ENCODE measurements around the gene ZCCHC3.
"Not testable (repeated sequence)": the region's sequence is repeated elsewhere in the genome, so short reads cannot be mapped to it uniquely, and the experiment has no call there.

Gene ZCCHC3, protein sequence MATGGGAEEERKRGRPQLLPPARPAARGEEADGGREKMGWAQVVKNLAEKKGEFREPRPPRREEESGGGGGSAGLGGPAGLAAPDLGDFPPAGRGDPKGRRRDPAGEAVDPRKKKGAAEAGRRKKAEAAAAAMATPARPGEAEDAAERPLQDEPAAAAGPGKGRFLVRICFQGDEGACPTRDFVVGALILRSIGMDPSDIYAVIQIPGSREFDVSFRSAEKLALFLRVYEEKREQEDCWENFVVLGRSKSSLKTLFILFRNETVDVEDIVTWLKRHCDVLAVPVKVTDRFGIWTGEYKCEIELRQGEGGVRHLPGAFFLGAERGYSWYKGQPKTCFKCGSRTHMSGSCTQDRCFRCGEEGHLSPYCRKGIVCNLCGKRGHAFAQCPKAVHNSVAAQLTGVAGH

DNA sequence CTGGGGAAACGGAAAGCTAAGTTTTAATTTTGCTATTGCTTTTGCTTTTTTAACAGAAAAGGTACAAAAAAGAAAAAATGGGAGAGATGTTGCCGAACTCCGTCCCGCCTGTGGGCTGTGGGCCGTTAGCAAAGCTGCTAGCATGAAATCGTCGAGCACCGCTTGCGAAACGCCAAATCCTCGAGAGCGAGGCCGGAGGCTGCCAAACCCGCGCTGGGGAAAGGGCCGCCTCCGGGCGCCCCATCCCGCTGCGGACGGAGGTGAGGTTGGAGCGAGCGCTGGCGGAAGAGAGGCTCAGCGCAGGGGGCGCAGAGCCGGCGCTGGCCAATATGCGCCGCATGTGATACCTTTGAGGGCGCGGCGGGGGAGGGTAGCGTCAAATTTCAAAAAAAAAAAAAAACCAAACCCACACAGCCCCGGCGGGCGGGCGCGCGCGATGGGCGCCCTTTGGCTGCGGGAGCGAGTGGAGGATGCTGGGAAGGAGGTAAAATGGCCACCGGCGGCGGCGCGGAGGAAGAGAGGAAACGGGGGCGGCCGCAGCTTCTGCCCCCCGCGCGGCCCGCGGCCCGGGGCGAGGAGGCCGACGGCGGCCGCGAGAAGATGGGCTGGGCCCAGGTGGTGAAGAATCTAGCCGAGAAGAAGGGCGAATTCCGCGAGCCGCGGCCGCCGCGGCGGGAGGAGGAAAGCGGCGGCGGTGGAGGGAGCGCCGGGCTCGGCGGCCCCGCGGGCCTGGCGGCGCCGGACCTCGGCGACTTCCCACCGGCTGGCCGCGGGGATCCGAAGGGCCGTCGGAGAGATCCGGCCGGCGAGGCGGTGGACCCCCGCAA, at the start of gene ZCCHC3:
Gene ZCCHC3, plus strand, starts transcription at position 473 of the 827 bp plus-strand sequence. Its CDS starts 17 bp downstream, at position 490.
- peak; percentile 72 for DNase-seq (ENCODE audit: low read depth, low spot score)

DNA sequence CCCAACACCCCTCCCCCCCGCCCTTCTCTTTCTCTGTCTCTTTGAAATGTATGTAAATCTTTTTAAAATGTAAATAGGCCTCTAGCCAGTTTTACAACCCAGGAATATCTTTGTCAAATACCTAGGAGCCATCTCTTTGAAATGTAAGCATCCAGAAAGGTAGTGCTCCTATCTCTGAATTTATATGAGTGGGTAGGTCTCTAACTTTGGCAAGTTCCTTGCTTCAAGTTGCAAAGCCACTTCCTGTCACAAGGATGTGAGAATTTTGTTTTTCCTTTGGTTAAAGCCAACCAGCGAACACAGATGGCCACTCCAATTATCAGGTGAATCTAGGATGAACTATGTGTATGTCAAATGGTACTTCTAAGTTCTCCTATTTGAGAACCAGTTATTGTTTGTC, 46.0 kb upstream of the ZCCHC3 start:
- DNase-seq (ENCODE audit: low read depth, low spot score), result no peak

DNA sequence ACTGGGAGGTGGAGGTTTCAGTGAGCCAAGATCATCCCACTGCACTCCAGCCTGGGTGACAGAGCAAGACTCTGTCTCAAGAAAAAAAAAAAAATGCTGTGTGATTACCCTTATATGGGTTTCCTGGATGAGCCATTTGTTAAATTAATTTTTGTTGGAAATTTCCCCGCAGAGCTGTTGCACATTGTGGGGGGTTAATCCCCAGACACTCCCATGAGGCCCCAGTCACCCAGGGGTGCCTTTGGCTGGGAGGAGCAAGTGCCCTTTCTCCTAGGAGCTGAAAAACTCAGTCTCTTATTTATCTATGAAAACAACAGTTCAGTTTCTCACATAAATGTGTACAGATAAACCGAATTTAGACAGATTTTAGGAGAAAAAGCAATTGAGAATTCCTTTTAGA, 44.6 kb upstream of the ZCCHC3 start:
- DNase-seq (ENCODE audit: low read depth, low spot score), result no peak

DNA sequence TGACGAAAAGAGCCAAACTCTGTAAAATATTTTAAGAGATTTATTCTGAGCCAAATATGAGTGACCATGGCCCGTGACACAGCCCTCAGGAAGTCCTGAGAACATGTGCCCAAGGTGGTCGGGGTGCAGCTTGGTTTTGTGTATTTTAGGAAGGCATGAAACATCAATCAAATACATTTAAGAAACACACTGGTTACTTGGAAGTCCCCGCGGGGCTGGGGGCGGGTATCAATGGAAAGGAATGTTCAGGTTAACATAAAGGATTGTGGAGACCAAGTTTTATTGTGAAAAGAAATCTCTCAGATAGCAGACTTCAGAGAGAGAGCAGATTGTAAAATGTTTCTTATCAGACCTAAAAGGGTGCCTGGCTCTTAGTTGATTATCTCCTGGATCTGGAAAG, 43.9 kb upstream of the ZCCHC3 start:
- not testable (repeated sequence) for DNase-seq (ENCODE audit: low read depth, low spot score)

DNA sequence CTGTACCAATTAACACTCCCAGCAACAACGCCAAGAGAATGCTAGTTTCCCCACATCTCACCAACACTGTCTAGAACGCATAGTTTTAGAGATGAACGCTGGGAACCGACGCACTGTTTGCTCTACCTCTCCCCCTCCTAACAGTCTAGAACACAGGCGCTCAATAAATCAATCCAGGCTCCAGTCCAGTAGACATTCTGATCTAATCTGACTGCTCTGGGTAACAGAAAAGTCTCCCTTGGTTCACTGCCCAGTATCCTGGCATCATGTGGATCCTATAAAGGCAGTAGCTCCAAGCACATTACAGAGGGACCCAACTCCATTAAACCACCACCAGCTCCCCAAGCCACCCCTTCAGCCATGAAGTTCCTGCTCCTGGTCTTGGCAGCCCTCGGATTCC, 40.0 kb upstream of the ZCCHC3 start, which contains the start of gene DEFB132:
Gene DEFB132, plus strand, starts transcription at position 306 of the 400 bp plus-strand sequence. Its CDS starts 55 bp downstream, at position 361.
- no peak for DNase-seq (ENCODE audit: low read depth, low spot score)

DNA sequence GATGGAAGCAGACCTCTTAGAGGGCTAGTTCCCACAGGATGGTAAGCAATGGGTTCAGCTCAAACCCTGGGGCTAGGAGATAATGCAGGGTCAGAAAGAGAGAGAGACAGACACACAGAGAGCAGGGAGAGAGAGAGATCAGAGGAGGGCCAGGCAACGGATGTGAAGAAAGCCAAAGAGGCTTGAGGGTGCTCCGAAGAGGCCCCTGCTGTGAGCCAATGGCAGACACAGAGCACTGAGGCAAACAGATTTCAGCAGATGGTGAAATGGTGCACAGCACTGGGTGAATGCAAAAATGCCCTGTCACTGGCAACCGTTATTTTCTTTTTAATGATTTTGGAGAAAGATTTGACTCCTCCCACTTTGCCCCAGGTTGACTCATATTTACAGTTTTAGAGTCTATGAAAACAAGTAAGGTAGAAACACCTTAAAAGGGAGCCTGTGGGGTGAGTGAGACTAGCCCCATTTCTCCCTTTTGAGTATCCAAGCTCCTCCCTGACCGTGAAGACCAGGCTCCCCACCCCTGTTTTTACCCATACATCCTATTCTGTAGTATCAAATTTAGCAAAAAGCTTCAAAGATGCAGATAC, 39.0 kb upstream of the ZCCHC3 start:
- no peak for DNase-seq (ENCODE audit: low read depth, low spot score)

DNA sequence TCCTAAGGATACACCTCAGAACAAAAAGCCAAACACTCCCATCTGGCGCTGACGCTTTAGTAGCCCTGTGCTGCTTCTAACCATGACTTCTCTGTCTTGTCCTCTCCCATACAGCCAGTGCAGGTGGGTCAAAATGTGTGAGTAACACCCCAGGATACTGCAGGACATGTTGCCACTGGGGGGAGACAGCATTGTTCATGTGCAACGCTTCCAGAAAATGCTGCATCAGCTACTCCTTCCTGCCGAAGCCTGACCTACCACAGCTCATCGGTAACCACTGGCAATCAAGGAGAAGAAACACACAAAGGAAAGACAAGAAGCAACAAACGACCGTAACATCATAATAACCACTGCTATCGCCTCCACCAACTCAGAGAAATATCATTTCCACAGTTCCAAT, 38.4 kb upstream of the ZCCHC3 start:
- no peak for DNase-seq (ENCODE audit: low read depth, low spot score)

DNA sequence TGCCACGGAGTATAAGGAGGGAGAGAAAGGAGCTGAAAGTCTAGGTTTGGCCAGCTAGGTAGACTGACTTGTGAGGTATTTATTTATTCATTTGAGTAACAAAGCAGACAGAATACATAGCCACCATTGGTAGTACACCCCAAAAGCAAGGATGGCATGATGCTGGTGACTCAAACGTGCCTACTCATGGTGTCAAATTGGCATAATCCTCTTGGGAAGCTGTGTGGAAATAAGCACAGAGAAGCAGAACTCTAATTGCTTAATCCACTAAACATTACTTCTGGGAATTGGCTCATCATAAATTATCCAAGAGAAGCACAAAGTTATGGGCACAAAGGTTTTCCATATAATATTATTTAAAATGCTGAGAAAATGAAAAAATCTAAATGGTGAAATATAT, 37.4 kb upstream of the ZCCHC3 start:
- DNase-seq (ENCODE audit: low read depth, low spot score), result no peak

DNA sequence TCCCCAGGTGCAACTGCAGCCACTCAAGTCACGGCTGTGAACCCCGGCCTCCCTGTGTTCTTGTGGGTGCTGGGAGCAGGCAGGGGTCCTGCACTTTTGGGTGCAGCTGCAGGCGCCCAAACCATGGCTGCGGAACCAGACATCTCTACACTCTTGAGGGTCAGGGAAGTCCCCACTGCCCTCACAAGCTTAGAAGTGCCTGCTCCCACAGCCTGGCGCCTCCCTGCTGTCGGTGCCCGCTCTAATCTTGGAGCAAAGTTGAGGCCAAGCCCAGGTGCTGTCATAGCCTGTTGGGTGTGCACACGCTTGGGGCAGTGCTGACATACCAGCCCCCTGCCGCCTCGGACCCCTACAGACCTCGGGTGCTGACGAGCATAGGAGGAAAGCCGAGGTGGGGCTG, 33.7 kb upstream of the ZCCHC3 start:
- no peak for DNase-seq (ENCODE audit: low read depth, low spot score)

DNA sequence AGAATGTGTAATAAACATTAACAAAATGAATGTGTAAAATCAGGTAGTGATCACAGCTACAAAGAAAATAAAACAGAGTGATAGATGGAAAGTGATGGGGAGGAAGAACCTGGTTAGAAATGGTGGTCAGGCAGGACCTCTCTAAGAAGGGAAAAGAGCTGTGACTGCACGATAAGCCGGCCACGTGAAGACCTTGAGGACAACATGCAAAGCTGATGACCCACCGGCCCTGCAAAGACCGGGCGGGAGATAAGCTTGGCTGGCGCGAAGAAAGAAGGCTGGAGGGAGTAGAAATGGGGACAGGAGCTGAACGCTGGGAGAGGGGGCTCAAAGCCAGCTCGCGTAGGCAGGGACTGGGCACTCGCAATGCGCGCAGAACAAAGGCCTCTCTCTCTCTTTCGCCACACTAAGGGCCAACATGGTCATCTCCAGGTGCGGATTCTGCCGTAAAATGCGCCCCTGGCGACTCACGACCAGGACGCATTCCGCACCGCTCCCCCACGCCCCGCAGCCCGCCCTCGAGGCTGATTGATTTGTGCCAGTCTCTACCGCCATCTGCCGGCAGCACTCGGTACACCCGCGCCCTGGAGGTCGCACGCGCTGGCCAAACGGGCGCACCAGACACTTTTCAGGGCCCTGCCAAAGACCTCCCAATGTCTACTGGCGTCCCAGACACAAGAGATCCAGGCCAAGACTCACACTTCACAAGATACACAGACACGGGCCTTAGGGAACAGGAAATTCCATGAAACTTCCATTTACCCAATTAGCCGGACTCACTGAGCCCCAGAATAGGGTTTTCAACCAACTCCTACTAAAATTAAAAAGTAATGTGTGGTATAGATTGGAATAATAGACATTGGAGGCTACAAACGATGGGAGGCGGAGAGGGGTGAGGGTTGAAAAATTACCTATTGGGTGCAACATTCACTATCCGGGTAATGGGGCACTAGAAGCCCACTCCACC, 30.5 kb upstream of the ZCCHC3 start:
- peak; percentile 87 for DNase-seq (ENCODE audit: low read depth, low spot score)

DNA sequence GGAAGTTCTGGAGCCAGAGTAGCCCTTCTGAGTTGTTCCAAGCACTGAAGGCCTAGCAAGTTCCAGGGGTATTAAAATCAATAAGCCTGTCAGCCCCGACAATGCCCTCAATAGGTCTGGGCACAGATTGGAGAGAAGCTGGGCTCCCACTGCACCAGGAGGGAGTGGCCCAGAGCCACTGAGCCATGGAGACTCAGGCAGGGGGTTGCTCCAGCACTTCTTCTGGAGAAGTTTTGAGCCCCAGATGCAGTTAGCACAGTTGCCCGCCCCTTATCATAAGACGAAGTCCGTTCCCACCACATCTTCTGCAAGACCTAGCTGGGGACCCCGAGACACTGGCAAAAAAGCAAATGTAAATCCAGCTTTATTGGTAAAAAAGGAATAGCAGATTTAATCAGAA, 26.9 kb upstream of the ZCCHC3 start:
- no peak for DNase-seq (ENCODE audit: low read depth, low spot score)

DNA sequence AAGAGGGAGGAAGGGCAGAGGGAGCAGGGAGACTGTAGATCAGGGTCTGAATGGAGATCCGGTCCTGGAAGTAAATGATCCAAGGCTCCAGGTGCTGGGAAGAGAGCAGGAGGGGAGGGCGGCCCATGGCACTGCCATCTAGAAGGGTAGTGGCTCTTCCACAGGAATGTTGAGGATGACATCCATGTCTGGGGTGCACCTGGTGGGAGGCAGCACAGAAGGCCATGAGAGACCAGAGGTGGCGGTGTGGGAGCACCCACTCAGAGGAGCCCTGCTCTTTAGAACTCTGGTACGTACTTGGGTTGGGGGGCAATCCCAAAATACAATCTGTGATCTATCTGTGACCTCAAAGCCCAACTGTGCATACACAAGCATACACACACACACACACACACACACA, 26.3 kb upstream of the ZCCHC3 start:
- no peak for DNase-seq (ENCODE audit: low read depth, low spot score)

DNA sequence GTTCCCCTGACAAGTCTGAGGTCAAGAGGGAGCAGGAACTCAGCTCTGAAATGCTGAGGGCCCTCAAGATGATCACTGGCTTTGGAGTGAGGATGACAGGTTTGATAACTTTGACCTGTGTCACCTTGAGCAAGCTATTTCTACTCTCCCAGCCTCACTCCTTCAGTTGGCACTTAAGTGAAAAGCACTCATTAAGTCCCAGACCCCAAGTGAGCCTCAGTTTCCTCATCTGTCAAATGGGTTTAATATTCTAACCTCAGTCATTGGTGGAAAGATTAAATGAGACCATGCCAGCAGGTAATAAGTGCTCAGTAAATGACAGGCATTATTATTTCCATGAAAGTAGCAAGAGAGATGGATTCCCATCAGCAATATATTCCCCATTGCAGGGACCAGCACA, 25.8 kb upstream of the ZCCHC3 start:
- no peak for DNase-seq (ENCODE audit: low read depth, low spot score)

DNA sequence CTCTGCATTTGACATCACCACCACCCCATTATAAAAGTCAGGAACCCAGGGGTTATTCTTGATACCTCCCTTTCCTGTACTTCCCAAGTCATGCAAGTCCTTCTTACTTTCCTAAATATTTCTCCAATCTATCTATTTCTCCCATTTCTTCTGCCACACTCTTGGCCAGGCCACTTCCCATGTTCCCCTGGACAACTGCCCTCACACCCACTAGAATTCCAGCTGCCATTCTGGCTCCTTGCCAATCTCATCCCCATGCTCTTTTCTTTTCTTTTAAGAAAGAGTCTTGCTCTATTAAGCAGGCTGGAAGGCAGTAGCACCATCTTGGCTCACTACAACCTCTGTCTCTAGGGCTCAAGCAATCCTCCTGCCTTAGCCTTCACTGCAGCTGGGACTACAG, 24.7 kb upstream of the ZCCHC3 start:
- no peak for DNase-seq (ENCODE audit: low read depth, low spot score)

DNA sequence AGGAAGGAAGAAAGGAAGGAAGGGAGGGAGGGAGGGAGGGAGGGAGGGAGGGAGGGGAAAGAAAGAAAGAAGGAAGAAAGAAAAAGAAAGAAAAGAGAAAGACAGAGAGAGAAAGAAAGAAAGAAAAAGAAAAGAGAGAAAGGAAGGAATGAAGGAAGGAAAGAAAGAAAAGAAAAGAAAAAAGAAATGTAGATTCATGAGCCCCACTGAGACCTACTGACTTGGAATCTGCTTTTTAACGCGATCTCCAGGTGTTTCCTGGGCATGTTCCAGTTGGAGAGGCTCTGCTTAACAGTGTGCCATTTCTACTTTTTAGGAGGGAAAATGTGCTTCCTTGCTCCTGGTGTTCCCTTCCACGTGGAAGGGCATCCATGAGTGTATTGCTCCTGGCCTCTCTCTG, 23.5 kb upstream of the ZCCHC3 start:
- DNase-seq (ENCODE audit: low read depth, low spot score), result no peak

DNA sequence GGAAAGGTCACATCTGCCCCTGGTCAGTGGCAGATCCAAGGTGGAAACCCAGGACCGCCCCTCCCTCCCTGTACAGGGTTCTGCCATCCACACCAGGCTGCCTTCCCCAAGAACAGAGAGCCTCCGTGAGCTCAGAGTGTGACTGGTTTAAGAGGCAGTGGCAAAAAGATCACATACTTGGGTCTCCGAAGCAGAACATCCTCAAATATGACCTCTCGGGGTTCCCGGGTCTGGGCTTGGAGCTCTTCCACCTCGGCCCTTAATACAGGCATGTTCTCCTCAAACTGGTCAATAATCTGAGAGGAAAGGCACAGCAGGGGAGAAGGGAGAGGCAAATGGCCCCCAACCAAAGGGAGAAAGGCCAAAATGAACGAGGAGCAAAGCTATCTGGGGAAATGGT, 21.6 kb upstream of the ZCCHC3 start:
- no peak for DNase-seq (ENCODE audit: low read depth, low spot score)

DNA sequence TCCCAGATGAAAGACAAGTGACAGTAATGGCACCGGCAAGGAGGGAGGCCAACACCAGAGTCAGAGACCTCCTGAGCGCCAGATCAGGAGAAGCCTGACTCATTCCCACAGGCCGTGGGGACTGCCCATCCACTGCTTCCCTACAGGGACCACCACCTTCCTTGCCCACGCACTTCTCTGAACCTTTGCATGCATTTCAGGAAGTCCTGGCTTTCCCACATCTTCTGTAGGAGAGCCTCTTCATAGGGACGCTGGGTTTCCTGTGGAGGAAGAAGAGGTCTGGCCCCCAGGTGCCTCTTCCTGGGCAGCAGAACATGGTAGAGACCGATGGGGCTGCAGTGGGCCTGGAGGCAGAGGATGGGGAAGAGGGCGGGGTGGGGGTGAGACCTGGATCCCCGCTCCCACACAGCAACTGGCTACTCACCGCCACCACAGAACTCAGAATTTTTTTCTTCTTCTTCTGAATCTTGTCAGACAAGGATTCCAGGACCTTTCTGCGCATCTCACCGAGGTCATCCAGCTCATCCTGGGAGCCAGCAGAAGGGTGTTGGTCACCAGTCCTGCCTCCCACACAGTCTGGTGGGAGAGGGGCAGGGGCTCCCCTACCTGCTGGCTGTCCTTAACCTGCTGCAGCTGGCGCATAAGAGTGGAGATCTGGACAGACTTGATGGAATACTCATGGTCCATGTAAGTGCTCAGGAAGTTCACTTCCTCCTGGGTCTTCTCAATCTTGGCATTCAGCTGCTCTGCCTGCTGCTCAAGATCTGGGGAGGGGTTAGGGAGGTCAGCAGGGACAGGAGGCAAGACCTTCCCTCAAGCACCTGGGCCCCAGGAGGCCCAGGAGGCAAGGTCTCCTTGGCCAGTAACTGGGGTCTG, 20.5 kb upstream of the ZCCHC3 start:
- no peak for DNase-seq (ENCODE audit: low read depth, low spot score)

DNA sequence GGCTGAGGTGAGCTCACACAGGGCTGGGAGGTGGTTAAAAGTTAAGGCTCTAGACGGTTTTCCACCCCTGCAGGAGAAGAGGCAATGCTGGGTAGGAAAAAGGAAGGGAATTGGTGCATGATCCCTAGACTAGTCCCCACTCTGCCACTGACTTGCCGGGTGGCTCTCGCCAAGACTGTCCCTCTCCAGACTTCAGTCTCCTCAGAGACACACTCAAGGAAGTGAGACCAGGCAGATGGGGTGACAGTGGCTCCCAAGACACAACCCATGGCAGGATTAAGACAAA, 19.9 kb upstream of the ZCCHC3 start:
- no peak for DNase-seq (ENCODE audit: low read depth, low spot score)

DNA sequence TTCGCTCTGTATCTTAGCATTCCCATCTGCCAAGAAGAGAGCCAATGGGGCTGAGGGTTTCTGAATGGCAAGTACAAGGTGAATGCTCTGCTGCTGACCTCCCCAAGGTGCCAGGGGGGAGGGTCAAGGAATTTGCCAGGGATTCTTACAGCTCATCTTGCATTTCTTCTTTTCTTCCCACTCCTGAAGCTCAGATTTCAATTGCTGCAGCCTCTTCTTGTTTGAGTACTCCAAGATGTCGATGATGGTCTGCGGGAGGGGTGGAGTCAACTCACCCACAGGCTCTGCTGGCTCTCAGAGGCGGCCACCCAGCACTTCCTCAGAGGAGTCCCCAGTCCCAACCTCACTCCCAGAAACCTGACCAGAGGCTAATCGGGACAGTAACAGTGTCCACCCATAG, 19.2 kb upstream of the ZCCHC3 start:
- DNase-seq (ENCODE audit: low read depth, low spot score), result no peak
